ENCODE measurements around the gene CD63. TPM values are rescaled to one million over a fixed set of nuclear protein-coding genes. Genes with fewer than 3 reads are reported as not detected.

Gene CD63, protein sequence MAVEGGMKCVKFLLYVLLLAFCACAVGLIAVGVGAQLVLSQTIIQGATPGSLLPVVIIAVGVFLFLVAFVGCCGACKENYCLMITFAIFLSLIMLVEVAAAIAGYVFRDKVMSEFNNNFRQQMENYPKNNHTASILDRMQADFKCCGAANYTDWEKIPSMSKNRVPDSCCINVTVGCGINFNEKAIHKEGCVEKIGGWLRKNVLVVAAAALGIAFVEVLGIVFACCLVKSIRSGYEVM
- total RNA-seq = 100 to 1,000 TPM in 1 of 2 experiments, 10 to 100 TPM in 1; 99.6 to 101 TPM

DNA sequence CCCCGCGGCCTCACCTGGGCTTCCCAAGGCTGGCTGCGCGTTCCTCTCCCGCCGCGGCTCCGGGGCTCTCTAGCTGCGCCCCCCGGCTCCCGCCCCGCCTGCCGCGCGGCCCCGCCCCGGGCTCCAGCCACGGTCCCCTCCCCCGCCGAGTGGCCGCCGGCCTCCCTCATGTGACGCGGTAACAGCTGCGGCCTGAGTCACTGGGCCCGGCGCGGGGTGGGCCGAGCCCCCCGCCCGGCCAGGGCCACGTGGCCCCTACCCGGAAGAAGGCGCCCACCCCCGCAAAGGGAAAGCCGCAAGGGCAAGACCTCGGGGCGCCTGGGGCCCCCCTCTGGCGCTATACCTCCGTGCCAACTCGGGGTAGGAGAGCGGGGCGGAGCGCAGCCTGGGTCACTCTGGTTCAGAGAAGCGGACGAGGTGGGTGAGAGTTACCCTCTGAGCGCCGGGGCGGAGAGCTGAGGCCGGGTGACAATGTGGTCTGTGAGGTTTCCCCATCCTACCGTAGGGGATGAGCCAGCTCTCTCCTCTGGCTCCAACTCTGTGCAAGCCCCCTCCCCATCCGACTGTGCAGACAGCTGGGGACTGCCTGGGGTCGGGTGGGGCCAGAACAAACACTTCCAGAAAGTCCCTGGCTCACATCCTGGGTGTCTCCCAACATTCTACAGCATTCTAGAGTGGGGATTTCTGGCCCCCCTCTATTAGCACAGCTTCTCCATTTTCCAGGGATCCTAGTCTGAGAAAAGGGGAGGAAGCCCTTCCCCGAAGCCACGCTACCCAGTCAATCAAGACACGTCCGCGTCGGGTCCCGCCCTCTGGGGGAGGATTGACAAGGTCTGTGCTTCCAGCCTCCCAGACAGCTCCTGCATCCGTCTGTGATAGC is at the start of gene CD63:
Gene CD63 (minus strand): TSS at position 71 of the 880 bp plus-strand sequence. CDS start 668 bp downstream, outside the sequence.
- no peaks in the 10 kb centered on the region for H3K27me3 Mint-ChIP-seq
- H3K4me3 Mint-ChIP-seq = peak within 1 kb of the TSS; percentile 85
- intact Hi-C loops (cut with micrococcal nuclease) = no loop called here
- H3K27ac Mint-ChIP-seq = peak within 1 kb of the TSS; percentile 90
- ChIA-PET CTCF (interaction anchor here (0.6 to 3.5 kb wide), 9 partner anchors 10 to 540 kb away, joined by 3 to 52 read pairs (median 3); partner anchors contain the start of genes BLOC1S1 and RAB5B), POLR2A (interaction anchor here (0.6 to 5.0 kb wide), 19 partner anchors 9 to 388 kb away, joined by 3 to 44 read pairs (median 4); partner anchors contain the start of genes BLOC1S1, DNAJC14, PYM1 and RDH5)
- ATAC-seq (peak; percentile 82), DNase-seq (peak; percentile 93)
- H3K36me3 Mint-ChIP-seq (ENCODE audit: low read depth) = peaks cover 7% of the 10 kb centered on the region
- H3K4me1 Mint-ChIP-seq (ENCODE audit: low read depth) = peaks cover 33% of the 10 kb centered on the region
- TF ChIP-seq, protein P1, sequence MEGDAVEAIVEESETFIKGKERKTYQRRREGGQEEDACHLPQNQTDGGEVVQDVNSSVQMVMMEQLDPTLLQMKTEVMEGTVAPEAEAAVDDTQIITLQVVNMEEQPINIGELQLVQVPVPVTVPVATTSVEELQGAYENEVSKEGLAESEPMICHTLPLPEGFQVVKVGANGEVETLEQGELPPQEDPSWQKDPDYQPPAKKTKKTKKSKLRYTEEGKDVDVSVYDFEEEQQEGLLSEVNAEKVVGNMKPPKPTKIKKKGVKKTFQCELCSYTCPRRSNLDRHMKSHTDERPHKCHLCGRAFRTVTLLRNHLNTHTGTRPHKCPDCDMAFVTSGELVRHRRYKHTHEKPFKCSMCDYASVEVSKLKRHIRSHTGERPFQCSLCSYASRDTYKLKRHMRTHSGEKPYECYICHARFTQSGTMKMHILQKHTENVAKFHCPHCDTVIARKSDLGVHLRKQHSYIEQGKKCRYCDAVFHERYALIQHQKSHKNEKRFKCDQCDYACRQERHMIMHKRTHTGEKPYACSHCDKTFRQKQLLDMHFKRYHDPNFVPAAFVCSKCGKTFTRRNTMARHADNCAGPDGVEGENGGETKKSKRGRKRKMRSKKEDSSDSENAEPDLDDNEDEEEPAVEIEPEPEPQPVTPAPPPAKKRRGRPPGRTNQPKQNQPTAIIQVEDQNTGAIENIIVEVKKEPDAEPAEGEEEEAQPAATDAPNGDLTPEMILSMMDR (IDR thresholded peaks at IDR 0.05) = no peak
- H3K9me3 Mint-ChIP-seq = no peaks in the 10 kb centered on the region

DNA sequence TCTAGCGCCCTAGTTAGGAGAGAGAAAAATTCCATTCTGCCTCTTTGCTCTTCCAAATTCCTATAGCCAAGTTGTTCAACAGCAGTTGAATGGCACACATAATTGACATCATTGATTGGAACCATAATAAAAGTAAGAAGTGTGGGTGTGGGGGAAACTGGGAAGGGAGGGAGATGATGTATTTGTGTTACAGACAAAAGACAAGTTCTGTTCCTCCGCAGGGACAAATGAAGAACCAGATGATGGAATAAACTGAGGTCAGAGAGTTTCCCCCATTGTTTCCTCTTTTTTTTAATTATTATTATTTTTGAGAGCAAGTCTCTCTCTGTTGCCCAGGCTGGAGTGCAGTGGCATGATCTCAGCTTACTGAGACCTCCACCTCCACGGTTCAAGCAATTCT is 49.0 kb upstream of the CD63 start:
- no peaks in the 10 kb centered on the region for H3K27me3 Mint-ChIP-seq
- H3K36me3 Mint-ChIP-seq (ENCODE audit: low read depth) = peaks cover 23% of the 10 kb centered on the region
- TF ChIP-seq, protein P1 (IDR thresholded peaks at IDR 0.05) = no peak
- DNase-seq (no peak), ATAC-seq (no peak)
- POLR2A ChIA-PET = interaction anchor here (1.0 kb wide), 1 partner anchor 11 kb away, joined by 3 read pairs; no protein-coding TSS in a partner anchor
- H3K4me1 Mint-ChIP-seq (ENCODE audit: low read depth) = peaks cover 7% of the 10 kb centered on the region
- intact Hi-C loops (cut with micrococcal nuclease) = no loop called here
- H3K4me3 Mint-ChIP-seq = no peak overlapping the region
- CTCF ChIA-PET = no interaction called here
- H3K9me3 Mint-ChIP-seq = no peaks in the 10 kb centered on the region
- no peak overlapping the region for H3K27ac Mint-ChIP-seq

DNA sequence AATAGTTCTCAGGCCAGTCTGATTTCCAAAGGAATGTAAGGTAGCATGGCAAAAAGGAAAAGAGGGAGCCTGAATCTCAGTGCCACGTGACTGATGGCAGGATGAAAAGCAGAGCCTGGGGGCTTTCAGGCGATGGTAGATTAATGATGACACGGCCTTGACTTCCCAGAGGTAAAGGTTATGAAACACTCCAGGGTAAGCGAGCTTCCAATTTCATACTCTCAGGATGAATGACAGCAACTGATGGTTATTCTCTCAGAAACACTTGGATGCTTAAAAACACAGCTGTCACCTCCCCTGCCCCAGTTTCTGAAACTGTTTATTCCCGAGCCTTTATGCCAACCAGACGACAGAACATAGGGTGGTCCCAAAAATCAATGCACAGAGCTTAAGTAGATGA is 42.9 kb upstream of the CD63 start:
- H3K27ac Mint-ChIP-seq = peak overlapping the region; percentile 8
- DNase-seq (no peak), ATAC-seq (no peak)
- CTCF ChIA-PET = interaction anchor here (0.7 to 3.8 kb wide), 6 partner anchors 15 to 155 kb away, joined by 3 to 25 read pairs (median 4); partner anchors contain the start of gene SARNP
- H3K9me3 Mint-ChIP-seq = no peaks in the 10 kb centered on the region
- H3K36me3 Mint-ChIP-seq (ENCODE audit: low read depth) = peaks cover 31% of the 10 kb centered on the region
- H3K4me3 Mint-ChIP-seq = no peak overlapping the region
- POLR2A ChIA-PET = interaction anchor here (1.1 to 1.7 kb wide), 5 partner anchors 26 to 133 kb away, joined by 3 to 6 read pairs (median 3); partner anchors contain the start of gene CD63
- H3K27me3 Mint-ChIP-seq = no peaks in the 10 kb centered on the region
- peaks cover 6% of the 10 kb centered on the region for H3K4me1 Mint-ChIP-seq (ENCODE audit: low read depth)
- TF ChIP-seq, protein P1 (IDR thresholded peaks at IDR 0.05) = no peak
- intact Hi-C loops (cut with micrococcal nuclease) = no loop called here

DNA sequence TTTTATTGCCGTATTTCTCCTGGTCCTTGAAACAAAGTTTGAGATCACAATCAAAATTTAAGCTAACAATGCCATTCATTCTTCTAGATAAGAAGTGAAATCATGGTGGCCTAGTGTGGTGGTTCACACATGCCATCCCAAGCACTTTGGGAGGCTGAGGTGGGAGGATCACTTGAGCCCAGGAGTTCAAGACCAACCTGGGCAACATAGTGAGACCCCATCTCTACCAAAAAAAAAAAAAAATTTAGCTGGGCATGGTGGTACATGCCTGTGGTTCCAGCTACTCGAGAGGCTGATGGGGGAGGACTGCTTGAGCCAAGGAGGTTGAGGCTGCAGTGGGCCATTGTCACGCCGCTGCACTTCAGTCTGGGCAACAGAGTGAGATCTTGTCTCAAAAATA is 38.3 kb upstream of the CD63 start:
- POLR2A ChIA-PET = interaction anchor here (0.7 to 1.4 kb wide), 4 partner anchors 10 to 25 kb away, joined by 3 read pairs; no protein-coding TSS in a partner anchor
- Mint-ChIP-seq H3K27ac (no peak overlapping the region), H3K4me3 (no peak overlapping the region), H3K36me3 (ENCODE audit: low read depth) (peaks cover 30% of the 10 kb centered on the region), H3K27me3 (no peaks in the 10 kb centered on the region), H3K9me3 (no peaks in the 10 kb centered on the region), H3K4me1 (ENCODE audit: low read depth) (peaks cover 2% of the 10 kb centered on the region)
- CTCF ChIA-PET = interaction anchor here (0.6 to 5.3 kb wide), 4 partner anchors 12 to 229 kb away, joined by 3 to 20 read pairs (median 8); no protein-coding TSS in a partner anchor
- intact Hi-C loops (cut with micrococcal nuclease) = no loop called here
- no peak for DNase-seq
- no peak for ATAC-seq
- TF ChIP-seq, protein P1 (IDR thresholded peaks at IDR 0.05) = no peak
